H1 (cell line): Measurements from ENCODE around the gene ARHGDIB. TPM values are rescaled to one million over a fixed set of nuclear protein-coding genes. Genes with fewer than 3 reads are reported as not detected.

Source experiments
- CBX5 ChIP-seq: fragments of 300-800, 300-1000 bp; sonication (generic); IDR thresholded peaks from 2 replicates; pipeline ENCODE4 v1.7.1; 2016; ENCODE audit warnings: antibody characterized with exemption, low read length, low read depth
- CEBPB ChIP-seq: IDR thresholded peaks from 2 replicates; pipeline ENCODE4 v1.6.1; 2012; ENCODE audit warnings: low read depth, low read length
- EP300 ChIP-seq, 2 experiments: IDR thresholded peaks; 1 replicate in 1 of 2; 2 replicates in 1 of 2; pipeline ENCODE4 v1.6.1; 2011 to 2012; ENCODE audit warnings: low read depth in 2 of 2, low read length in 2 of 2, mild to moderate bottlenecking in 2 of 2, borderline replicate concordance in 1 of 2, inconsistent platforms in 1 of 2, moderate library complexity in 1 of 2
- JUND ChIP-seq: IDR thresholded peaks from 2 replicates; pipeline ENCODE4 v1.6.1; 2011; ENCODE audit warnings: mild to moderate bottlenecking, improper control_type of control experiment, low read length
- NANOG ChIP-seq: IDR thresholded peaks from 2 replicates; pipeline ENCODE4 v1.6.1; 2011; ENCODE audit warnings: low read length, low read depth, mild to moderate bottlenecking, inconsistent platforms; ENCODE audit not compliant: insufficient read depth, poor library complexity, severe bottlenecking
- POU5F1 ChIP-seq: IDR thresholded peaks from 2 replicates; pipeline ENCODE4 v1.6.1; 2011; ENCODE audit warnings: low read depth, mild to moderate bottlenecking, low read length, moderate library complexity
- SUZ12 ChIP-seq: fragments of 200-600 bp; sonication (generic); IDR thresholded peaks from 2 replicates; pipeline ENCODE4 v1.6.1; 2012; ENCODE audit warnings: mild to moderate bottlenecking, inconsistent platforms, low read length, moderate library complexity, mixed read lengths
- TAF7 ChIP-seq: optimal IDR thresholded peaks from 2 replicates; pipeline ENCODE3; 2011; ENCODE audit warnings: low read depth, mild to moderate bottlenecking, inconsistent platforms, low read length, moderate library complexity, borderline replicate concordance
- TCF12 ChIP-seq: IDR thresholded peaks from 2 replicates; pipeline ENCODE4 v1.6.1; 2011; ENCODE audit warnings: low read depth, mild to moderate bottlenecking, low read length
- TEAD4 ChIP-seq: IDR thresholded peaks from 2 replicates; pipeline ENCODE4 v1.6.1; 2012; ENCODE audit warnings: low read depth, low read length, inconsistent platforms, mixed read lengths
- polyA plus RNA-seq, 7 experiments: library from polyadenylated mRNA; depleted of rRNA in 3 of 7; stranded (reverse) in 5 of 7; unstranded in 2 of 7; fragments of >200 nt in 5 of 7; fragments of 200-250 nt in 2 of 7; gene quantifications; 1 replicate in 5 of 7; 2 replicates in 1 of 7; 4 replicates in 1 of 7; pipeline versions ENCODE4 v1.2.1 to v1.2.3, GENCODE V29; 2011 to 2013; ENCODE audit warnings: missing spikeins in 2 of 7, mixed read lengths in 2 of 7
- total RNA-seq: library from RNA; stranded (reverse); fragmentation: NEBNext Ultra II Directional; extraction: Animal tissue kit (Norgen Biotek cat#: 25700); gene quantifications from 2 replicates; pipeline ENCODE4 v1.2.1, GENCODE V29; 2021
- TF ChIP-seq, protein P1 (sequence below): fragments of 300-600 bp; sonication (generic); IDR thresholded peaks from 2 replicates; pipeline ENCODE4 v1.7.1; 2012; ENCODE audit warnings: low read length, moderate library complexity, mild to moderate bottlenecking, inconsistent platforms; ENCODE audit not compliant: insufficient replicate concordance

Gene ARHGDIB
- total and polyA plus RNA-seq, 2 of the 8 experiments (the other 6 are each of a cell fraction or from before 2014, with no cell fraction given) = 0.82 to 1.3 TPM

- TF ChIP-seq, protein P1, sequence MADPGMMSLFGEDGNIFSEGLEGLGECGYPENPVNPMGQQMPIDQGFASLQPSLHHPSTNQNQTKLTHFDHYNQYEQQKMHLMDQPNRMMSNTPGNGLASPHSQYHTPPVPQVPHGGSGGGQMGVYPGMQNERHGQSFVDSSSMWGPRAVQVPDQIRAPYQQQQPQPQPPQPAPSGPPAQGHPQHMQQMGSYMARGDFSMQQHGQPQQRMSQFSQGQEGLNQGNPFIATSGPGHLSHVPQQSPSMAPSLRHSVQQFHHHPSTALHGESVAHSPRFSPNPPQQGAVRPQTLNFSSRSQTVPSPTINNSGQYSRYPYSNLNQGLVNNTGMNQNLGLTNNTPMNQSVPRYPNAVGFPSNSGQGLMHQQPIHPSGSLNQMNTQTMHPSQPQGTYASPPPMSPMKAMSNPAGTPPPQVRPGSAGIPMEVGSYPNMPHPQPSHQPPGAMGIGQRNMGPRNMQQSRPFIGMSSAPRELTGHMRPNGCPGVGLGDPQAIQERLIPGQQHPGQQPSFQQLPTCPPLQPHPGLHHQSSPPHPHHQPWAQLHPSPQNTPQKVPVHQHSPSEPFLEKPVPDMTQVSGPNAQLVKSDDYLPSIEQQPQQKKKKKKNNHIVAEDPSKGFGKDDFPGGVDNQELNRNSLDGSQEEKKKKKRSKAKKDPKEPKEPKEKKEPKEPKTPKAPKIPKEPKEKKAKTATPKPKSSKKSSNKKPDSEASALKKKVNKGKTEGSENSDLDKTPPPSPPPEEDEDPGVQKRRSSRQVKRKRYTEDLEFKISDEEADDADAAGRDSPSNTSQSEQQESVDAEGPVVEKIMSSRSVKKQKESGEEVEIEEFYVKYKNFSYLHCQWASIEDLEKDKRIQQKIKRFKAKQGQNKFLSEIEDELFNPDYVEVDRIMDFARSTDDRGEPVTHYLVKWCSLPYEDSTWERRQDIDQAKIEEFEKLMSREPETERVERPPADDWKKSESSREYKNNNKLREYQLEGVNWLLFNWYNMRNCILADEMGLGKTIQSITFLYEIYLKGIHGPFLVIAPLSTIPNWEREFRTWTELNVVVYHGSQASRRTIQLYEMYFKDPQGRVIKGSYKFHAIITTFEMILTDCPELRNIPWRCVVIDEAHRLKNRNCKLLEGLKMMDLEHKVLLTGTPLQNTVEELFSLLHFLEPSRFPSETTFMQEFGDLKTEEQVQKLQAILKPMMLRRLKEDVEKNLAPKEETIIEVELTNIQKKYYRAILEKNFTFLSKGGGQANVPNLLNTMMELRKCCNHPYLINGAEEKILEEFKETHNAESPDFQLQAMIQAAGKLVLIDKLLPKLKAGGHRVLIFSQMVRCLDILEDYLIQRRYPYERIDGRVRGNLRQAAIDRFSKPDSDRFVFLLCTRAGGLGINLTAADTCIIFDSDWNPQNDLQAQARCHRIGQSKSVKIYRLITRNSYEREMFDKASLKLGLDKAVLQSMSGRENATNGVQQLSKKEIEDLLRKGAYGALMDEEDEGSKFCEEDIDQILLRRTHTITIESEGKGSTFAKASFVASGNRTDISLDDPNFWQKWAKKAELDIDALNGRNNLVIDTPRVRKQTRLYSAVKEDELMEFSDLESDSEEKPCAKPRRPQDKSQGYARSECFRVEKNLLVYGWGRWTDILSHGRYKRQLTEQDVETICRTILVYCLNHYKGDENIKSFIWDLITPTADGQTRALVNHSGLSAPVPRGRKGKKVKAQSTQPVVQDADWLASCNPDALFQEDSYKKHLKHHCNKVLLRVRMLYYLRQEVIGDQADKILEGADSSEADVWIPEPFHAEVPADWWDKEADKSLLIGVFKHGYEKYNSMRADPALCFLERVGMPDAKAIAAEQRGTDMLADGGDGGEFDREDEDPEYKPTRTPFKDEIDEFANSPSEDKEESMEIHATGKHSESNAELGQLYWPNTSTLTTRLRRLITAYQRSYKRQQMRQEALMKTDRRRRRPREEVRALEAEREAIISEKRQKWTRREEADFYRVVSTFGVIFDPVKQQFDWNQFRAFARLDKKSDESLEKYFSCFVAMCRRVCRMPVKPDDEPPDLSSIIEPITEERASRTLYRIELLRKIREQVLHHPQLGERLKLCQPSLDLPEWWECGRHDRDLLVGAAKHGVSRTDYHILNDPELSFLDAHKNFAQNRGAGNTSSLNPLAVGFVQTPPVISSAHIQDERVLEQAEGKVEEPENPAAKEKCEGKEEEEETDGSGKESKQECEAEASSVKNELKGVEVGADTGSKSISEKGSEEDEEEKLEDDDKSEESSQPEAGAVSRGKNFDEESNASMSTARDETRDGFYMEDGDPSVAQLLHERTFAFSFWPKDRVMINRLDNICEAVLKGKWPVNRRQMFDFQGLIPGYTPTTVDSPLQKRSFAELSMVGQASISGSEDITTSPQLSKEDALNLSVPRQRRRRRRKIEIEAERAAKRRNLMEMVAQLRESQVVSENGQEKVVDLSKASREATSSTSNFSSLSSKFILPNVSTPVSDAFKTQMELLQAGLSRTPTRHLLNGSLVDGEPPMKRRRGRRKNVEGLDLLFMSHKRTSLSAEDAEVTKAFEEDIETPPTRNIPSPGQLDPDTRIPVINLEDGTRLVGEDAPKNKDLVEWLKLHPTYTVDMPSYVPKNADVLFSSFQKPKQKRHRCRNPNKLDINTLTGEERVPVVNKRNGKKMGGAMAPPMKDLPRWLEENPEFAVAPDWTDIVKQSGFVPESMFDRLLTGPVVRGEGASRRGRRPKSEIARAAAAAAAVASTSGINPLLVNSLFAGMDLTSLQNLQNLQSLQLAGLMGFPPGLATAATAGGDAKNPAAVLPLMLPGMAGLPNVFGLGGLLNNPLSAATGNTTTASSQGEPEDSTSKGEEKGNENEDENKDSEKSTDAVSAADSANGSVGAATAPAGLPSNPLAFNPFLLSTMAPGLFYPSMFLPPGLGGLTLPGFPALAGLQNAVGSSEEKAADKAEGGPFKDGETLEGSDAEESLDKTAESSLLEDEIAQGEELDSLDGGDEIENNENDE = no peak
- TF ChIP-seq SUZ12 (no peak), EP300 (IDR thresholded peaks at IDR 0.05; ENCODE audit: borderline replicate concordance in 1 of 2, low read depth in 2 of 2, low read length in 2 of 2) (no peak), CEBPB (no peak), POU5F1 (no peak), CBX5 (no peak), JUND (no peak), NANOG (no peak), TCF12 (no peak), TAF7 (no peak), TEAD4 (no peak)
Observed at GRCh38 chr12:14984036-14984435, 22.6 kb upstream of the ARHGDIB start (continued).
